GM12878 (cell line): Measurements from ENCODE around the gene KCNAB2. TPM values are rescaled to one million over a fixed set of nuclear protein-coding genes. Genes with fewer than 3 reads are reported as not detected.

Experiments
- ATAC-seq: fragments of 200-7000 bp; cut with Tn5 transposase; 3 replicates; pipeline ENCODE4 v1.9.1; 2020; ENCODE audit warnings: mild to moderate bottlenecking, moderate library complexity
- BruUV-seq: library from RNA; stranded (reverse); fragments of 400-500 nt; replicated peaks from 2 replicates; lab custom pipeline; 2021; lab: Mats Ljungman, UMichigan
- CTCF ChIA-PET: fragments of 300-600 bp; sonication (Branson Sonifier 250); formaldehyde crosslinking; extraction: SDS; loops from one replicate; lab custom pipeline; 2021; ENCODE audit warnings: inconsistent platforms; lab: Yijun Ruan, JAX
- POLR2A ChIA-PET: fragments of 350-600 bp; formaldehyde crosslinking; extraction: SDS; loops from one replicate; lab custom pipeline; 2021; ENCODE audit warnings: inconsistent platforms; lab: Charles Lee
- RAD21 ChIA-PET: fragments of 300-600 bp; sonication (Branson Sonifier 250); formaldehyde crosslinking; loops from one replicate; lab custom pipeline; 2023; ENCODE audit warnings: antibody characterized with exemption; ENCODE audit not compliant: unreplicated experiment; lab: Charles Lee
- SMC1A ChIA-PET: fragments of 300-600 bp; sonication (Branson Sonifier 250); formaldehyde crosslinking; loops from one replicate; lab custom pipeline; 2023; ENCODE audit not compliant: unreplicated experiment, uncharacterized antibody; lab: Charles Lee
- DNase-seq: peaks from one replicate; pipeline ENCODE4 v3.0.0-alpha.2; 2011; ENCODE audit warnings: low read depth, low spot score
- FAIRE-seq: peaks from 3 replicates; lab custom pipeline; 2011; peaks lifted over from hg19 to GRCh38; lab: Jason Lieb, UNC
- H2AFZ ChIP-seq: 2 replicates; pipeline ENCODE4 v1.6.0; 2011; ENCODE audit warnings: low read depth, low read length, control low read depth; ENCODE audit not compliant: control insufficient read depth
- H3K27ac ChIP-seq: 2 replicates; pipeline ENCODE4 v1.5.1; 2011; ENCODE audit warnings: control low read depth; ENCODE audit not compliant: control insufficient read depth, insufficient read depth
- H3K27me3 ChIP-seq, 2 experiments: replicated peaks in 1 of 2; 2 replicates each; pipeline versions ENCODE4 v1.6.0 to v1.6.1; 2011; ENCODE audit warnings: low read length in 1 of 2; ENCODE audit not compliant: control insufficient read depth in 2 of 2, insufficient read depth in 2 of 2
- H3K36me3 ChIP-seq, 2 experiments: 2 replicates each; pipeline ENCODE4 v1.5.1; 2011; ENCODE audit warnings: low read length in 1 of 2; ENCODE audit not compliant: control insufficient read depth in 2 of 2, insufficient read depth in 2 of 2
- H3K4me1 ChIP-seq: 2 replicates; pipeline ENCODE4 v1.6.1; 2011; ENCODE audit warnings: mild to moderate bottlenecking, low read length, moderate library complexity, mixed read lengths; ENCODE audit not compliant: control insufficient read depth, insufficient read depth
- H3K4me2 ChIP-seq: 2 replicates; pipeline ENCODE4 v1.6.0; 2011; ENCODE audit warnings: control low read depth; ENCODE audit not compliant: control insufficient read depth, insufficient read depth
- H3K4me3 ChIP-seq: fragments of 200-600 bp; sonication (generic); 2 replicates; pipeline ENCODE4 v1.5.1; 2016
- H3K79me2 ChIP-seq: 2 replicates; pipeline ENCODE4 v1.6.0; 2011; ENCODE audit warnings: low read length; ENCODE audit not compliant: control insufficient read depth, insufficient read depth
- H3K9ac ChIP-seq: 2 replicates; pipeline ENCODE4 v1.8.0; 2011; ENCODE audit warnings: low read length, control low read depth, mixed read lengths; ENCODE audit not compliant: control insufficient read depth, insufficient read depth
- H3K9me3 ChIP-seq: replicated peaks from 3 replicates; pipeline ENCODE4 v1.5.1; 2011; ENCODE audit warnings: mild to moderate bottlenecking, low read length; ENCODE audit not compliant: control insufficient read depth, insufficient read depth
- H4K20me1 ChIP-seq: 2 replicates; pipeline ENCODE4 v1.6.0; 2011; ENCODE audit not compliant: control insufficient read depth, insufficient read depth
- ASH2L ChIP-seq: fragments of 300-600, 200-600 bp; sonication (generic); IDR thresholded peaks from 2 replicates; pipeline ENCODE4 v1.6.1; 2017; ENCODE audit warnings: low read depth, mild to moderate bottlenecking, borderline replicate concordance
- CUX1 ChIP-seq: IDR thresholded peaks from 2 replicates; pipeline ENCODE4 v1.6.1; 2012; ENCODE audit warnings: improper control_type of control experiment, low read depth, low read length; ENCODE audit not compliant: insufficient replicate concordance
- LARP7 ChIP-seq: fragments of 450-650 bp; IDR thresholded peaks from 2 replicates; pipeline ENCODE4 v1.6.1; 2017; ENCODE audit warnings: mild to moderate bottlenecking
- POLR2A ChIP-seq: IDR thresholded peaks from 2 replicates; pipeline ENCODE4 v1.6.1; 2011; ENCODE audit warnings: low read depth, mild to moderate bottlenecking, low read length
- SP1 ChIP-seq: IDR thresholded peaks from one replicate; pipeline ENCODE4 v1.6.1; 2011; ENCODE audit warnings: low read depth, low read length
- ZBTB4 ChIP-seq: fragments of 450-650 bp; formaldehyde crosslinking; IDR thresholded peaks from 2 replicates; pipeline ENCODE4 v1.4.0; 2022; ENCODE audit warnings: mild to moderate bottlenecking, moderate library complexity
- ZNF592 ChIP-seq: fragments of 450-650 bp; IDR thresholded peaks from 2 replicates; pipeline ENCODE4 v1.6.1; 2017; ENCODE audit warnings: mild to moderate bottlenecking, moderate library complexity
- WGBS: methylation state at CpG from one replicate; pipeline ENCODE4 v1.1.6; 2016; ENCODE audit warnings: low lambda C conversion rate; ENCODE audit not compliant: insufficient replicate concordance, insufficient coverage; ENCODE audit errors: missing lambda C conversion rate; 5-methylcytosine and 5-hydroxymethylcytosine counted together
- in situ Hi-C: fragments of 300-500 bp; cut with MboI; formaldehyde crosslinking; loops from 9 replicates; pipeline ENCODE4 v1.14.3; 2018; ENCODE audit warnings: mixed read lengths
- intact Hi-C: fragments of 100-400 bp; cut with micrococcal nuclease; formaldehyde crosslinking; loops from one replicate; pipeline ENCODE4 v1.14.2; 2022; ENCODE audit not compliant: unreplicated experiment
- polyA plus RNA-seq, 11 experiments: library from polyadenylated mRNA; depleted of rRNA in 4 of 11; unstranded in 6 of 11; stranded (reverse) in 5 of 11; fragments of >200 nt; fragmentation: Nextera tagmentation in 4 of 11; fragmentation: Illumina TruSeq in 1 of 11; extraction: Ambion mirVana in 4 of 11; extraction: Trizol in 1 of 11; gene quantifications; 1 replicate in 1 of 11; 2 replicates in 10 of 11; pipeline versions ENCODE4 v1.2.1 to v1.2.3, GENCODE V29; 2011 to 2016; ENCODE audit warnings: inconsistent platforms in 2 of 11, missing spikeins in 2 of 11, low read depth in 1 of 11
- total RNA-seq, 4 experiments: library from RNA; depleted of rRNA in 3 of 4; stranded (reverse); fragments of >200 nt in 3 of 4; fragmentation: Illumina TruSeq in 1 of 4; extraction: Trizol in 1 of 4; gene quantifications; 2 replicates each; pipeline versions ENCODE4 v1.2.1 to v1.2.3, GENCODE V29; 2013 to 2021

KCNAB2 gene
- total and polyA plus RNA-seq, 10 of the 15 experiments (the other 5 are each of a cell fraction or from before 2014, with no cell fraction given), result 2.9 to 123 (median 62.4) TPM

- no peak for TF ChIP-seq ZNF592
- TF ChIP-seq SP1, result no peak
- TF ChIP-seq LARP7, result no peak
Measured at GRCh38 chr1:6014130-6014999, 31.3 kb upstream of the KCNAB2 start (continued).

- in situ Hi-C loops (no loop called here), intact Hi-C loops (no loop called here)
- Histone ChIP-seq H3K9ac (no peak overlapping the region), H3K4me3 (no peak overlapping the region), H3K36me3 (no peaks in the 10 kb centered on the region; a peak in 1 of 4 replicates), H2AFZ (no peak overlapping the region), H4K20me1 (no peaks in the 10 kb centered on the region), H3K9me3 (no peaks in the 10 kb centered on the region), H3K79me2 (no peaks in the 10 kb centered on the region), H3K4me2 (no peak overlapping the region), H3K27me3 (no peaks in the 10 kb centered on the region), H3K4me1 (no peaks in the 10 kb centered on the region), H3K27ac (no peak overlapping the region)
- DNase-seq, result no peak
- ChIA-PET RAD21 (no interaction called here), POLR2A (no interaction called here), SMC1A (interaction anchor here (1.1 kb wide), 1 partner anchor 16 kb away, joined by 4 read pairs; no protein-coding TSS in a partner anchor), CTCF (interaction anchor here (1.0 kb wide), 1 partner anchor 22 kb away, joined by 3 read pairs; no protein-coding TSS in a partner anchor)
- no peak for FAIRE-seq
- no peak for ATAC-seq
- no TSS peak for BruUV-seq
- 94% methylated on average over 21 of the region's 21 CpGs for WGBS
- TF ChIP-seq POLR2A (no peak), ASH2L (no peak), CUX1 (no peak), ZBTB4 (CRISPR knock-in tag) (no peak)
Measured at GRCh38 chr1:6016191-6016865, 29.4 kb upstream of the KCNAB2 start.
